Measurements from ENCODE around the gene KHDC1.
A peak's percentile ranks its signal among the peaks of the same experiment; 100 is the strongest.
"Not testable (repeated sequence)": the region's sequence is repeated elsewhere in the genome, so short reads cannot be mapped to it uniquely, and the experiment has no call there.

KHDC1 gene

DNA sequence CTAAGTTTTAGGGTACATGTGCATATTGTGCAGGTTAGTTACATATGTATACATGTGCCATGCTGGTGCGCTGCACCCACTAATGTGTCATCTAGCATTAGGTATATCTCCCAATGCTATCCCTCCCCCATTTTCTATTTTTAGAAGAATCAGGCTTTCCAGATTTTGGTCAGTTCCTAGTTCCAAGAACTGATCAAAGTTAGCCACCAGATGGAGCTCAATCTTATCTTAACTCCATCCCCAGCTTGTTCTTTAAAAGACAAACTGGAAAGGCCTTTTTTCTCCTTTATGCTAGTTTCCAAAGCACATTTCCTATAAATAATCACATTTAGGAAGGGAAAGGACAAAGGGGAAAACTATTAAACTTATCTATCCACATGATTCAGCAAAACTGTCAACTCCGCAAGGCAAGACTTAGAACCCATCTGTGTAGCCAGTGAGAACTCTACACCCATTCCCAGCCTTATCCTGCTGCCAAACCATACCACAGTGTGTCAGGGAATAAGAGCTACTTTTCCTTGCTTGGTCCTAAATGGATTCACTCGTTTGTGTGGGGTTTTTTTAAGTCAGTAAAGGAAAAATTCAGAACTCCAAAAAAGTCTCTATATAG, 22.8 kb upstream of the KHDC1 start:
- no peak for DNase-seq
- intact Hi-C loops (cut with DNase I; ENCODE audit: low total_unique reads): loop anchor here (5.0 kb wide), 1 partner anchor 42 kb away; no protein-coding TSS in a partner anchor
- TF ChIP-seq, protein P1, sequence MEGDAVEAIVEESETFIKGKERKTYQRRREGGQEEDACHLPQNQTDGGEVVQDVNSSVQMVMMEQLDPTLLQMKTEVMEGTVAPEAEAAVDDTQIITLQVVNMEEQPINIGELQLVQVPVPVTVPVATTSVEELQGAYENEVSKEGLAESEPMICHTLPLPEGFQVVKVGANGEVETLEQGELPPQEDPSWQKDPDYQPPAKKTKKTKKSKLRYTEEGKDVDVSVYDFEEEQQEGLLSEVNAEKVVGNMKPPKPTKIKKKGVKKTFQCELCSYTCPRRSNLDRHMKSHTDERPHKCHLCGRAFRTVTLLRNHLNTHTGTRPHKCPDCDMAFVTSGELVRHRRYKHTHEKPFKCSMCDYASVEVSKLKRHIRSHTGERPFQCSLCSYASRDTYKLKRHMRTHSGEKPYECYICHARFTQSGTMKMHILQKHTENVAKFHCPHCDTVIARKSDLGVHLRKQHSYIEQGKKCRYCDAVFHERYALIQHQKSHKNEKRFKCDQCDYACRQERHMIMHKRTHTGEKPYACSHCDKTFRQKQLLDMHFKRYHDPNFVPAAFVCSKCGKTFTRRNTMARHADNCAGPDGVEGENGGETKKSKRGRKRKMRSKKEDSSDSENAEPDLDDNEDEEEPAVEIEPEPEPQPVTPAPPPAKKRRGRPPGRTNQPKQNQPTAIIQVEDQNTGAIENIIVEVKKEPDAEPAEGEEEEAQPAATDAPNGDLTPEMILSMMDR (IDR thresholded peaks at IDR 0.05): peak; percentile 41 to 59

DNA sequence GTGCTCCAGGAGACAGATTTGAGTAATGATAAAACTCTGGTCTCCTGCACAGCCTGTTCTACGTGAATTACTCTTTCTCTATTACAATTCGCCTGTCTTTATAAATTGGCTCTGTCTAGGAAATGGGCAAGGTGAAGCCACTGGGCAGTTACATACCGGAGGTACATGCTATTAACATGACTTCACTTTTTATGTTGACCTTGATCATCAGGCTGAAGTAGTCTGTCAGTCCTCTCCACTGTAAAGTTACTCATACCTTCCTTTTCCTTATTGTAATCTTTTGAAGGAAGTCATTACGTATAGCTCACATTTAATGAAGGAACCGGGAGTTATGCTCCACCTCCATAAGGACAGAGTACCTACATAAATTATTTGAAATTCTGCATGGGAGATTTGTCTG, 19.9 kb upstream of the KHDC1 start:
- intact Hi-C loops (cut with DNase I; ENCODE audit: low total_unique reads): no loop called here
- Histone ChIP-seq H3K9me3 (no peaks in the 10 kb centered on the region), H3K27ac (no peak overlapping the region), H3K4me3 (no peak overlapping the region), H3K36me3 (no peaks in the 10 kb centered on the region), H3K27me3 (no peaks in the 10 kb centered on the region), H3K4me1 (peaks cover 0 to 5% (median 0%) of the 10 kb centered on the region in 4 donors)
- no peak for DNase-seq
- TF ChIP-seq, protein P1 (IDR thresholded peaks at IDR 0.05): no peak

More for the DNA sequence above, 22.8 kb upstream of the KHDC1 start:
- no peaks in the 10 kb centered on the region for H3K9me3 ChIP-seq
- H3K4me3 ChIP-seq: no peak overlapping the region
- no peak overlapping the region for H3K27ac ChIP-seq
- H3K4me1 ChIP-seq: peaks cover 0 to 5% (median 0%) of the 10 kb centered on the region in 4 donors
- H3K27me3 ChIP-seq: no peaks in the 10 kb centered on the region
- no peaks in the 10 kb centered on the region for H3K36me3 ChIP-seq

DNA sequence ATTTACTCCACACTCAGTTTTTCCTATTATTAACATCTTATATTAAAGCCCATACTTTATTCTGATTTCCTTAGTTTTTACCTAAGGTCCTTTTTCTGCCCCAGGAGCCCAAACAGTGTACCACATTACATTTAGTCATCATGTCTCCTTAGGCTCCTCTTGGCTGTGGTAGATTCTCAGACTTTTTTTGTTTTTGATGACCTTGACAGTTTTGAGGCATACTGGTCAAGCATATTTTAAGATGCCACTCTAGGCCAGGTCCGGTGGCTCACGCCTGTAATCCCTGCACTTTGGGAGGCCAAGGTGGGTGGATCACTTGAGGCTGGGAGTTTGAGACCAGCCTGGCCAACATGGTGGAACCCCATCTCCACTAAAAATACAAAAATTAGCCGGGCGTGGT, 18.7 kb upstream of the KHDC1 start:
- DNase-seq; H3K4me1 ChIP-seq; H3K9me3 ChIP-seq; intact Hi-C loops (cut with DNase I; ENCODE audit: low total_unique reads); H3K27me3 ChIP-seq; H3K36me3 ChIP-seq; H3K4me3 ChIP-seq; H3K27ac ChIP-seq: not testable (repeated sequence)

DNA sequence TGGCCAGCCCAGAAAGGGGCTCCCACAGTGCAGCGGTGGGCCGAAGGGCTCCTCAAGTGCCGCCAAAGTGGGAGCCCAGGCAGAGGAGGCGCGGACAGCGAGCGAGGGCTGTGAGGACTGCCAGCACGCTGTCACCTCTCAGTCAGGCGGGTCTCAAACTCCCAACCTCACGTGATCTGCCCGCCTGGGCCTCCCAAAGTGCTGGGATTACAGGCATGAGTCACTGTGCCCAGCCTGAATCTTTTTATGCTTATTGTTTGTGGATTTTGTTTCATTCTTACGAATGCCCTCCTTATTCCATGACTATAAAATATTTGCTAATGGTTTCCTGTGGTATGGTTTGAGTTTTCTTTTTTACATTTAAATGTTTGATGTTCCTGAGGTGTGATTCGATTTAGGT, 6.3 kb upstream of the KHDC1 start:
- H3K27me3 ChIP-seq; H3K9me3 ChIP-seq; intact Hi-C loops (cut with DNase I; ENCODE audit: low total_unique reads); H3K4me3 ChIP-seq; DNase-seq; H3K27ac ChIP-seq; H3K4me1 ChIP-seq: not testable (repeated sequence)
- peaks cover 0 to 37% (median 0%) of the 10 kb centered on the region in 3 donors for H3K36me3 ChIP-seq

DNA sequence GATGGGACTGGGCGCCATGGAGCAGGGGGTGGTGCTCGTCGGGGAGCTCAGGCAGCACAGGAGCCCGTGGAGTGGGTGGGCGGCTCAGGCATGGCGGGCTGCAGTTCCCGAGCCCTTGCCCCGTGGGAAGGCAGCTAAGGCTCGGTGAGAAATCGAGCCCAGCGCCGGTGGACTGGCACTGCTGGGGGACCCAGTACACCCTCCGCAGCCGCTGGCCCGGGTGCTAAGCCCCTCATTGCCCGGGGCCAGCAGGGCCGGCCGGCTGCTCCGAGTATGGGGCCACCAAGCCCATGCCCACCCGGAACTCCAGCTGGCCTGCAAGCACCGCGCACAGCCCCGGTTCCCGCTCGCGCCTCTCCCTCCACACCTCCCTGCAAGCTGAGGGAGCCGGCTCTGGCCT, 5.9 kb upstream of the KHDC1 start:
- DNase-seq; intact Hi-C loops (cut with DNase I; ENCODE audit: low total_unique reads): not testable (repeated sequence)
- peaks cover 0 to 33% (median 0%) of the 10 kb centered on the region in 3 donors for H3K36me3 ChIP-seq

DNA sequence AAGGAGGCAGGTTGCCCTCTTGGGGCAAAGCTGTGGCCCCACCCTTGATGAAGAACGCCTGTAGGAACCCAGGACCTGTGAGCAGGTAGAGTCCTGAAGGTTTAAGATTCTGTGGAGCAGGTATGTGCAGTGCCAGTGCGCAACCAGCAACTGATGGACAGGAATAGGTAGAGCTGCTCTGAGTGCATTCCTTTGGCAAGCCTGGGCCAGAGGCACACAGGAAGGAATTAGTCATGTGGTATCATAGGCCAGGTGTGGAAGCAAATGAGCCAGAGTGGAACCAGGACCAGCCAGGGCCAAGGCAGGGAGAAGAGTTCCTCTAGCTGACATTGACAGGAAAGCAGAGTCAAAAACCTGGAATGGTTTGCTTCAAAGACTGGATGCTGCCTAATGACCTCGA, 1.4 kb upstream of the KHDC1 start:
- Histone ChIP-seq H3K36me3 (peaks cover 0 to 8% (median 0%) of the 10 kb centered on the region in 3 donors), H3K4me1 (peaks cover 0 to 14% (median 8%) of the 10 kb centered on the region in 4 donors), H3K9me3 (no peaks in the 10 kb centered on the region), H3K4me3 (no peak overlapping the region), H3K27me3 (no peaks in the 10 kb centered on the region), H3K27ac (no peak overlapping the region)
- no peak for DNase-seq
- intact Hi-C loops (cut with DNase I; ENCODE audit: low total_unique reads): no loop called here
- TF ChIP-seq, protein P1 (IDR thresholded peaks at IDR 0.05): no peak

More for the DNA sequence above, 5.9 kb upstream of the KHDC1 start:
- H3K27ac ChIP-seq, H3K4me3 ChIP-seq, H3K9me3 ChIP-seq, H3K27me3 ChIP-seq, H3K4me1 ChIP-seq: not testable (repeated sequence)

DNA sequence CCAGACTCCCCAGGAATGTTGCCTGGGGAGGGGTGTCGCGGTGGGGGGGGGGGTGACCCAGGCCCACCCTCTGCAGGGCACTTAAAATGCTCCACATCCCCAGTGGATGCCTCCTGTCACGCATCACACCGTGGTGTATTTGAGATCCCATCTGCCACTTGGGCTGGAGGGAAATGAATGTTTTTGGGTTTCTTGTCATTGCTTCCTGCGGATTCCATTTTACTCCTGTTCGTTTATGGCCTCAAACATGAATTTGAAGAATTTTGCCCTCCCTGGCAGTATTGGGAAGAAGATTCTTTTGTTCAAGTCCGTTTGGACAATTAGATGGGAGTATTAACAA, 544 bp upstream of the KHDC1 start:
- Histone ChIP-seq H3K27ac (peak overlapping the region; percentile 69), H3K36me3 (peaks cover 0 to 5% (median 0%) of the 10 kb centered on the region in 3 donors), H3K4me1 (peaks cover 0 to 14% (median 8%) of the 10 kb centered on the region in 4 donors), H3K9me3 (no peaks in the 10 kb centered on the region), H3K4me3 (peak overlapping the region; percentile 74 to 77), H3K27me3 (no peaks in the 10 kb centered on the region)
- intact Hi-C loops (cut with DNase I; ENCODE audit: low total_unique reads): no loop called here
- no peak for DNase-seq
- TF ChIP-seq, protein P1 (IDR thresholded peaks at IDR 0.05): no peak
